PC-9 (cell line): ENCODE data around the gene MRPL41. TPM values are rescaled to one million over a fixed set of nuclear protein-coding genes. Genes with fewer than 3 reads are reported as not detected.

Experiments used
- Bru-seq: library from RNA; stranded (reverse); fragments of 400-500 nt; gene quantifications from one replicate; lab custom pipeline; 2021; lab: Mats Ljungman, UMichigan
- BruChase-seq, 2 experiments: library from RNA; stranded (reverse); fragments of 400-500 nt; gene quantifications; one replicate each; lab custom pipeline; 2021; lab: Mats Ljungman, UMichigan
- BruUV-seq: library from RNA; stranded (reverse); fragments of 400-500 nt; replicated peaks from 2 replicates; lab custom pipeline; 2021; lab: Mats Ljungman, UMichigan
- CTCF ChIA-PET: fragments of 300-600 bp; sonication (Branson Sonifier 250); formaldehyde crosslinking; loops from one replicate; lab custom pipeline; 2022; ENCODE audit warnings: antibody characterized with exemption; lab: Charles Lee
- POLR2A ChIA-PET: fragments of 300-600 bp; sonication (Branson Sonifier 250); formaldehyde crosslinking; loops from one replicate; lab custom pipeline; 2022; ENCODE audit warnings: antibody characterized with exemption; ENCODE audit not compliant: unreplicated experiment; lab: Charles Lee
- DNase-seq, 2 experiments: peaks; one replicate each; pipeline versions ENCODE4 v3.0.0 to v3.0.0-alpha.2; 2015 to 2022; ENCODE audit warnings: mixed read lengths in 1 of 2
- H2AFZ ChIP-seq: fragments of 200-600 bp; sonication (generic); 2 replicates; pipeline ENCODE4 v1.8.1; 2017; ENCODE audit warnings: antibody characterized with exemption
- H3F3A ChIP-seq: fragments of 200-600 bp; sonication (generic); 2 replicates; pipeline ENCODE4 v1.8.1; 2017; ENCODE audit warnings: antibody characterized with exemption, mild to moderate bottlenecking, low read depth; ENCODE audit not compliant: insufficient read depth
- H3K27ac ChIP-seq: fragments of 200-600 bp; sonication (generic); 2 replicates; pipeline ENCODE4 v1.6.1; 2016; ENCODE audit warnings: mixed run types
- H3K27me3 ChIP-seq: fragments of 200-600 bp; sonication (generic); 2 replicates; pipeline ENCODE4 v1.6.1; 2016; ENCODE audit warnings: low read depth, mixed run types; ENCODE audit not compliant: insufficient read depth
- H3K36me3 ChIP-seq: fragments of 200-600 bp; sonication (generic); 2 replicates; pipeline ENCODE4 v1.6.1; 2016; ENCODE audit warnings: low read depth, mixed run types
- H3K4me1 ChIP-seq: fragments of 200-600 bp; sonication (generic); replicated peaks from 2 replicates; pipeline ENCODE4 v1.6.1; 2016; ENCODE audit warnings: mixed run types; ENCODE audit not compliant: insufficient read depth
- H3K4me2 ChIP-seq: fragments of 200-600 bp; sonication (generic); 2 replicates; pipeline ENCODE4 v1.6.1; 2017; ENCODE audit warnings: mixed run types
- H3K4me3 ChIP-seq: fragments of 200-600 bp; sonication (generic); 2 replicates; pipeline ENCODE4 v1.6.1; 2016; ENCODE audit warnings: mixed run types
- H3K79me2 ChIP-seq: fragments of 200-600 bp; sonication (generic); 2 replicates; pipeline ENCODE4 v1.6.1; 2017; ENCODE audit warnings: low read depth, mixed run types
- H3K9me2 ChIP-seq: fragments of 200-600 bp; sonication (generic); 2 replicates; pipeline ENCODE4 v1.8.1; 2017; ENCODE audit warnings: mild to moderate bottlenecking; ENCODE audit not compliant: insufficient read depth
- H3K9me3 ChIP-seq: fragments of 200-600 bp; sonication (generic); 2 replicates; pipeline ENCODE4 v1.8.1; 2016; ENCODE audit warnings: low read depth; ENCODE audit not compliant: insufficient read depth
- H4K20me1 ChIP-seq: fragments of 200-600 bp; sonication (generic); 2 replicates; pipeline ENCODE4 v1.8.1; 2017; ENCODE audit not compliant: insufficient read depth
- CTCF ChIP-seq: fragments of 200-600 bp; sonication (generic); conservative IDR thresholded peaks from 2 replicates; pipeline ENCODE4 v1.6.1; 2017; ENCODE audit warnings: mixed run types, antibody characterized with exemption, mild to moderate bottlenecking, moderate library complexity
- EZH2 ChIP-seq: fragments of 200-600 bp; sonication (generic); IDR thresholded peaks from 2 replicates; pipeline ENCODE4 v1.8.0; 2017; ENCODE audit warnings: antibody characterized with exemption, low read depth
- intact Hi-C: fragments of 100-400 bp; cut with micrococcal nuclease; formaldehyde crosslinking; loops from one replicate; pipeline ENCODE4 v1.10.0; 2022; ENCODE audit not compliant: unreplicated experiment
- long read RNA-seq: library from polyadenylated mRNA; stranded (forward); transcript quantifications from one replicate; pipeline ENCODE4 v2.0.0, GENCODE V29; 2022
- total RNA-seq: library from RNA; stranded (reverse); gene quantifications from 2 replicates; pipeline ENCODE4 v1.2.3, GENCODE V29; 2021

The MRPL41 gene
- total RNA-seq (54.5 and 87.7 TPM in 2 replicates), Bru-seq, nascent RNA (percentile 81 among the genes with signal in this experiment), BruChase-seq, experiment 1, labeled RNA remaining after a 2-hour chase (percentile 85 among the genes with signal in this experiment), BruChase-seq, experiment 2, labeled RNA remaining after a 6-hour chase (percentile 95 among the genes with signal in this experiment)
- long read RNA-seq, transcript MRPL41-201 (2 exons, 1,262 nt) = major isoform, 246 of 254 reads
- long read RNA-seq, partial matches to known transcripts = 0 of 254 reads
- long read RNA-seq, other reads (novel, unspliced or antisense) = 8 of 254 reads

DNA sequence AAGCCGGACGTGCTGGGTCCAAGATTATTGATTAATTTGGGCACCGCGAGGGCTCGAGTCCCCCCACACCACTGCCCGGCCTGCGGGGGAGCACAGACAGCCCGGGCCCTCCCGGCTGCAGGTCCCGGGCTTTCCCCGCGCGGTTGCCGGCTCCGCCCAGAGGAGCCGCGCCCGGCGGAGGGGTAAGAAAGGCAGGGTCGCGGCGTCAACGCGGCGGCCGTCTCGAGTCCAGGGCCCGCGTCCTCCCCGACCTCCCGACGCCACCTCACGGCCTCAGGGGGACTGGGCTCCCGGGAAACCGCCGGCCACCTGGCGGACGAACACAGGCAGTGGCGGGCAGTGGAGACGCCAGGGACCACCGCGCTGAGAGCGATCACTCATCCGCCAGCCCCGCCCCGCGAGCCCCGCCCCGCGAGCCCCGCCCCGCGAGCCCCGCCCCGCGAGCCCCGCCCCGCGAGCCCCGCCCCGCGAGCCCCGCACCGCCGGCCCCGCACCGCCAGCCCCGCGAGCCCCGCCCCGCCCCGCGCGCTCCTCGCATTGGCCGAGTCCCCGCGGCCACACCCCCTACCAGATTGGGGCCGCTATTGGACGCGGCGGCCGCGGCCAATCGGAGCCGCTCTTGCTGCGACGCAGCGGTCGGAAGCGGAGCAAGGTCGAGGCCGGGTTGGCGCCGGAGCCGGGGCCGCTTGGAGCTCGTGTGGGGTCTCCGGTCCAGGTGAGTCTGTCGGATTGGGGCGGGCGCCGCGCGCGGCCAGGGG is at the start of gene MRPL41:
Gene MRPL41 (plus strand): TSS at position 616 of the 758 bp plus-strand sequence. CDS start 203 bp downstream, outside the sequence.
- CTCF ChIA-PET = interaction anchor here (0.6 to 0.7 kb wide), 2 partner anchors 40 to 98 kb away, joined by 8 to 16 read pairs; no protein-coding TSS in a partner anchor
- H3K9me2 ChIP-seq = no peaks in the 10 kb centered on the region
- peak within 1 kb of the TSS; percentile 86 for H2AFZ ChIP-seq
- no peak within 1 kb of the TSS for H3K27ac ChIP-seq
- peak within 1 kb of the TSS; percentile 82 for H3K4me2 ChIP-seq
- no peaks in the 10 kb centered on the region for H3K79me2 ChIP-seq
- TF ChIP-seq CTCF (peak; percentile 49), EZH2 (no peak)
- no peaks in the 10 kb centered on the region for H3K27me3 ChIP-seq
- H3K4me3 ChIP-seq = peak within 1 kb of the TSS; percentile 82
- POLR2A ChIA-PET = interaction anchor here (0.6 to 0.8 kb wide), 2 partner anchors 257 to 573 kb away, joined by 14 to 24 read pairs; no protein-coding TSS in a partner anchor
- peaks cover 8% of the 10 kb centered on the region for H3K4me1 ChIP-seq
- BruUV-seq = no TSS peak
- no peaks in the 10 kb centered on the region for H3K9me3 ChIP-seq
- H4K20me1 ChIP-seq = peaks cover 14% of the 10 kb centered on the region; the same call in 1 of the 2 replicates
- H3K36me3 ChIP-seq = no peaks in the 10 kb centered on the region
- DNase-seq = peak; percentile 79 to 96
- H3F3A ChIP-seq = peaks cover 39% of the 10 kb centered on the region
- intact Hi-C loops = loop anchor here (1.0 to 5.0 kb wide), 2 partner anchors 61 to 257 kb away; no protein-coding TSS in a partner anchor

DNA sequence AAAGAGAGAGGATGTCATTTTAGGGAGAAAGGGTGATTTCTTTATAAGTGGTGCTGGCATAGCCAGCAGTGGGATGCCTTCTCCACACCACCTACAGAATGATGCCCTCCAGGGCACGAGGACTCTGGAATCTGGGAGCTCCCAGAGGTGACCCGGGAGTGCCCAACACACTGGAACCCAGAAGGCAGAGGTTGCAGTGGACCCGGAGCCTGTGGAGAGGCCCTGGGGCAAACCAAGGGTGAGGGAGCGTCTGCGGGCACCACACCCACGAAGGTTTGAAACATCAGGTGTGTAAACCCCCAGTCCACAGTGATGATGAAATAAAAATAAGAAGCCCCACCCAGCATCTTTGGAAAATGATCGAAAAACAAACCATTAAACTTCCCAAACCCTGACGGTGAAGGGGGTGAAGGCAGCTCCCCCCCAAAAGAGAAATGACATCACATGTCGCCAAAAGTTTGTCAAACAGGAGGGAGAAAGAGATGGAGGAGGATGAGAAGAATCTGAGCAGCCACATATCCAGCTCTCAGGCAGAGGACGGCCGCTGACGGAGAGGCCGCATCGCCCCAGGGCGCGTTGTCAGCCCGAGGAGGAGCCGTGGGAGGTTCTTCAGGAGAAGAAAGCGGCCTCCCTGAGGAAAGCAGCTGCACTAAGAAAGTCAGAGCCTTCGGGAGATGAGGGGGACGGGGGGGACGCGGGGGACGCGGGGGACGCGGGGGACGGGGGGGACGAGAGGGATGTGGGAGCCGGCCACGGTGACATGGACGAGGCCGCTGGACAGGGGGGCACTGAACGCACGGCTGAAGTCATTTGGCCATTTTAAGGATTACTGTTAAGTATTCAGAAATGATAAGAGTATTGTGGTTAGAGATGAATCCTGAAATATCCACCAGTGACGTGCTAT is 49.4 kb upstream of the MRPL41 start:
- no peaks in the 10 kb centered on the region for H3K9me2 ChIP-seq
- no peak overlapping the region for H2AFZ ChIP-seq
- no peaks in the 10 kb centered on the region for H3K36me3 ChIP-seq
- H3K9me3 ChIP-seq = no peaks in the 10 kb centered on the region
- POLR2A ChIA-PET = no interaction called here
- DNase-seq = peak; percentile 65 to 72
- peaks cover 9% of the 10 kb centered on the region for H3K27me3 ChIP-seq
- peaks cover 6% of the 10 kb centered on the region for H3K4me1 ChIP-seq
- CTCF ChIA-PET = interaction anchor here (0.7 kb wide), 1 partner anchor 32 kb away, joined by 3 read pairs; no protein-coding TSS in a partner anchor
- H3K27ac ChIP-seq = no peak overlapping the region
- TF ChIP-seq EZH2 = no peak
- H3K4me3 ChIP-seq = no peak overlapping the region
- no peaks in the 10 kb centered on the region for H3K79me2 ChIP-seq
- no TSS peak for BruUV-seq
- intact Hi-C loops = no loop called here
- no peaks in the 10 kb centered on the region for H4K20me1 ChIP-seq
- H3K4me2 ChIP-seq = no peak overlapping the region
- H3F3A ChIP-seq = peaks cover 10% of the 10 kb centered on the region; the same call in 1 of the 2 replicates

GRCh38 chr9:137504432-137504777 is 47.3 kb upstream of the MRPL41 start:
- H3K4me2 ChIP-seq = no peak overlapping the region
- H4K20me1 ChIP-seq = no peaks in the 10 kb centered on the region
- no peaks in the 10 kb centered on the region for H3K9me3 ChIP-seq
- no peaks in the 10 kb centered on the region for H3K9me2 ChIP-seq
- no peak overlapping the region for H2AFZ ChIP-seq
- BruUV-seq = no TSS peak
- CTCF ChIA-PET = interaction anchor here (0.7 kb wide), 1 partner anchor 26 kb away, joined by 3 read pairs; no protein-coding TSS in a partner anchor
- no peak for TF ChIP-seq CTCF
- no peak for TF ChIP-seq EZH2
- H3K27ac ChIP-seq = no peak overlapping the region
- peaks cover 9% of the 10 kb centered on the region for H3K27me3 ChIP-seq
- H3F3A ChIP-seq = peaks cover 10% of the 10 kb centered on the region; the same call in 1 of the 2 replicates
- intact Hi-C loops = no loop called here
- no peaks in the 10 kb centered on the region for H3K36me3 ChIP-seq
- peaks cover 6% of the 10 kb centered on the region for H3K4me1 ChIP-seq
- H3K4me3 ChIP-seq = no peak overlapping the region
- no peaks in the 10 kb centered on the region for H3K79me2 ChIP-seq
- DNase-seq = no peak
- POLR2A ChIA-PET = no interaction called here
